Cortex of kidney (tissue), 1 donor: ENCODE results near the gene VANGL1.
"Not testable (repeated sequence)": the region's sequence is repeated elsewhere in the genome, so short reads cannot be mapped to it uniquely, and the experiment has no call there.

Experiments used
- DNase-seq: peaks from one replicate; lab custom pipeline; 2025; lab: John Stamatoyannopoulos, UW

VANGL1 gene

DNA sequence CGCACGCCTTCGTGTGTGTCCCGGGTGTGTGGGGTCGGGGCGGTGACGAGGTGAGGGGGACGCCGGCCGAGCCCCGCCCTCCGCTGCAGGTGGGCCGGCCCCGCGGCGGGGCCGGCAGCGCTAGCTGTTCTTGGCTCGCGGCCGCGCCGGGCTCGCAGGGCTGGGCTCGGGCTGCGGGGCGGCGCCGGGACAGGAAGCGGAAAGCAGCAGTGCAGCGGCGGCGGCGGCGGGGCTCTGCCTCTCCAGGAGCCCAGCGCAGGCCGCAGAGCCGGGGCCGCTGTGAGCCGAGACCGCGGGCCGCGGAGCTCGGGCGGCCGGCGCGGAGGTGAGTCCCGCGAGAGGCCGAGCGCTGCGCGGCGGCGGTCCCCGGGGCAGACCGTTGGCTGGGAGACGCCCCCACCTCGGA lies at the start of gene VANGL1:
VANGL1 (plus strand) TSS at position 209 of the 406 bp plus-strand sequence. CDS start 9,444 bp downstream, outside the sequence.
- no peak for DNase-seq

- no peak for DNase-seq
Observed at GRCh38 chr1:115592264-115592663, 49.5 kb upstream of the VANGL1 start.

- DNase-seq, result no peak
Observed at GRCh38 chr1:115593365-115594259, 48.2 kb upstream of the VANGL1 start.

GRCh38 chr1:115594600-115594999 lies 47.2 kb upstream of the VANGL1 start:
- DNase-seq, result no peak

DNA sequence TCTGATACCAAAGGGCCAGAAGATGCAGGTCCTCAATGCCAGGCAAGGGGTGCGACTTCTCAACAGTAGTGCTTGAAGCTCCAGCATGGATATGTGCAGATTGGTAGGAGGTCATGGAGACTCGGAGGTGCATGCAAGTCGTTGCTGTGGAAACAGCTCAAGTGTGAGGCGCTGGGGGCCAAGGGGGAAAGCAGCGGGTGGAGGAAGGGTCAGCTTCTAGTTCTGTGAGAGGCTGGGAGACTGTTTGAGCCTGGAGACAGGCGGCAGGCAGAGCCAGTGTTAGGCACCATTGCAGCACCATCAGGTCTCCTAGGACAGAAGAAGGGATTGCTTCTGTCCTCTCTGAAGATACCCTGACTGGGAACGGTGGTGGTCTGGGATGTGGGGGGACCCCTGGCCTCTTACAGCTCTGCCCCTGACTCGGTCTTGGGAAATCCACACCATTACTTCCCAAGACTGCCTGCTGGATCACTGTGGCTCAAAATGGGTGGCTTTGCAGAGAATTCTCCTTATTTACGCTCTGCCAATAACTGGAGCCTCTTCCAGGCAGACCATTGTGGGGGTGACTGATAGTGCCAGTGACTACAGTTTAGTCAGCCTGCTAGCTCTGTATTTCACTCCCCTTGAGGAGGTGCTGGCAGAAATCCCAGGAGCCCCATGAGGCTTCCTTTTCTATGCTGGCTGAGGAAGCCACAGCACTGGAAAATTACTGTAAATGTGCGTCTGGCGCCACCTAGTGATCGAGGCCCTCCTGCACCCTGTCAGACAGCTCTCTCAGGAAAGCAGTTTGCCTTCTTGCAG lies 46.3 kb upstream of the VANGL1 start:
- no peak for DNase-seq

DNA sequence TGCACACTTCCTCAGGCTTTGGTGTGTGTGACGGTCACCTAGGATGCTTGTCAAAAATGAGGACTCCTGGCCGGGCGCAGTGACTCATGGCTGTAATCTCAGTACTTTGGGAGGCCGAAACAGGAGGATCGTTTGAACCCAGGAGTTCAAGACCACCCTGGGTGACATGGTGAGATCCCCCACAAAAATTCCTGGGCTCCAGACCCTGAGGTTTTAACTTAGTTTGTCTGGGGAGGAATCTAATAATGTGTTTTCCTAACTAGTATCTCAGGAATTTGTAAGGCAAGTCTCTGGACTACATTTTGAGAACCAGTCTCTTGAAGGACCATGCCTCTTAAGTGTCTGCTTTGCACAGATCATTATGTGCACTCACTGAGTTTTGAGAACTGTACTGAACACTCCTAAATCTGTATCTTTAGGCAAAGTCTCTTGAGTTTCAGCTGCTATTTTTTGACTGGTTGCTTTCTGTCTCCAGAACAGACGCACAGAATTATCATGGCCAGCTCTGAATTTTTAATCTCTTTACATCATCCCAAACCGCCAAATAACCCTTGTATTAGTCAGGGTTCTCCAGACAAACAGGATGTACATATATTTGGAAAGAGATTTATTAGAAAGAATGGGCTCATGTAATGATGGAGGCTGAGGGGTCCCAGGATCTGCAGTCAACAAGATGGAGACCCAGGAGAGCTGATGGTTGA lies 45.5 kb upstream of the VANGL1 start:
- DNase-seq, result no peak

- no peak for DNase-seq
Observed at GRCh38 chr1:115604508-115604907, 37.3 kb upstream of the VANGL1 start.

- DNase-seq, result no peak
Observed at GRCh38 chr1:115606305-115606704, 35.5 kb upstream of the VANGL1 start.

- no peak for DNase-seq
Observed at GRCh38 chr1:115609021-115609420, 32.7 kb upstream of the VANGL1 start.

DNA sequence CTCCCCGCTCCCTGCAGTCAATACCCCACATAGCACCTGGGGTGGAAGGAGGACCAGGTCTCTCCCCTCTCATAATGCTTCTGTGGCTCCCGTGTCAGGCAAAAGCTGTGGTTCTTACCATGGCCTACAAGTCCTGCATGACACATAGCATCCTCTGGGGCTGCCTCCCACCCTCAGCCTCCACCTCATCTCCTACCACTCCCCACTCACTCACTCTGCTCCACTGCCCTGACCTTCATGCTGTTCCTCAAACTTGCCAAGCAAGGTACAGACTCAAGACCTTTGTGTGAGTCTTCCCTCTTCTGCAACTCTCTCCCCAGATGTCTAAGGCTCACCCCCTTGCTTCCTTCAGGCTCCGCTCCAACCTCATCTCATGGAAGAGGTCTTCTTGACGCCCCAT lies 28.0 kb upstream of the VANGL1 start:
- DNase-seq, result no peak

- no peak for DNase-seq
Observed at GRCh38 chr1:115620453-115620852, 21.3 kb upstream of the VANGL1 start.

DNA sequence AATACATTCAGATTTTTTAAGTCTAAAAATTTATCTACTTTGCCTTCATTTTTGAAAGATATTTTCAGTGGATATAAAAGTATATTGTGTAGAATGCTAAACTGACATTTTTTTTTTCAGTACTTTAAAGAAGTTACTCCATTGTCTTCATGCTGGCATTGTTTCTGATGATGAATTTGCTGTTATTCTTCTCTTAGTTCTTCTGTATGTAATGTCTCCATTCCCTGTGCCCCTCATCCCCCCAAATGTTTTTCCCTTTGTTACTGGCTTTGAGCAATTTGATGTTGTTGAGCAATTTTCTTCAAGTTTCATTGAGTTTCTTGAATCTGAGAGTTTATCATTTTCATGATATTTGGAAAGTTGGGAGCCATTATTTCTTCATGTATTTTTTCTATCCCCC lies 20.8 kb upstream of the VANGL1 start:
- no peak for DNase-seq

DNA sequence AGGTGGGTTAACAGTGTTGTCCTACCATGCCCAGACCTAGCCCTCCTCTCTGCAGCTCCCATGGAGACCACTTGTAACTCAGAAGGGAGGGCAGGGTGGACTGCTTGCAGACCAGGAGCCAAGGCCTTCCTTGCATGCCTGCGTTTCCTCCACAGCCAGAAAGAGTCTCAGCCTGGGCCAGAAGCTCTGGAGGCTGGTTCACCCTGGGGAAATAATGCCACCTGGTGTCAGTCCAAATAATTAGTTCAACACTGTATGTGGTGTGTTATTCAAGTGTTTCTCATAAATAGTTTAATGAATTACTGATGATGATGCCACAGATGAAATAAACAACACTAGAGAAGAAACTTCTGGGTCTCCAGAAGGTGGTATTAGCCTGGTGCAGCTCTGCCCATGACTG lies 16.9 kb upstream of the VANGL1 start:
- DNase-seq, result no peak

DNA sequence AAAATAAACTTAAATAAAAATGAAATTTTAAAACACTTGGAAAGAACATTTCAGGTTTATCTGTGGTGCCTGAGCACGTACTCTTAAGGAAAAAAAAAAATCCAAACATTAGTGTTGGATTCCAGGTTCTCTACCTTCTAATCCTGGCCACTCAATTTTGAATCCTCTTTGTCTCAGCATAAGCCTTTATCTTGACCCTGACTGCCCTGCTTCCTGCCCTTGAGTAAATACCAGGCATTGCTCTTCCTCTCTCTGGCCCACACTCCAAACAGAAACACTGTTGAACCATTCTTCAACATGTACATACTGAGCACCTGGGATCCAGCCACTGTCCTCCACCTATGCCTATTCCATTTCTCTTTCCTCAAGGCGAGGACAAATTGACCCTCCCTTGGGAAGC lies 11.4 kb upstream of the VANGL1 start:
- DNase-seq, result no peak

- no peak for DNase-seq
Observed at GRCh38 chr1:115632251-115633026, 9.3 kb upstream of the VANGL1 start.

GRCh38 chr1:115633606-115634005 lies 8.2 kb upstream of the VANGL1 start:
- not testable (repeated sequence) for DNase-seq

DNA sequence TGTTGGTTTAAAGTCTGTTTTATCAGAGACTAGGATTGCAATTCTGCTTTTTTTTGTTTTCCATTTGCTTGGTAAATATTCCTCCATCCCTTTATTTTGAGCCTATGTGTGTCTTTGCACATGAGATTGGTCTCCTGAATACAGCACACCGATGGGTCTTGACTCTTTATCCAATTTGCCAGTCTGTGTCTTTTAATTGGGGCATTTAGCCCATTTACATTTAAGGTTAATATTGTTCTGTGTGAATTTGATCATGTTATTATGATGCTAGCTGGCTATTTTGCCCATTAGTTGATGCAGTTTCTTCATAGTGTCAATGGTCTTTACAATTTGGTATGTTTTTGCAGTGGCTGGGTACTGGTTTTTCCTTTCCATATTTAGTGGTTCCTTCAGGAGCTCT lies 4.5 kb upstream of the VANGL1 start:
- not testable (repeated sequence) for DNase-seq

DNA sequence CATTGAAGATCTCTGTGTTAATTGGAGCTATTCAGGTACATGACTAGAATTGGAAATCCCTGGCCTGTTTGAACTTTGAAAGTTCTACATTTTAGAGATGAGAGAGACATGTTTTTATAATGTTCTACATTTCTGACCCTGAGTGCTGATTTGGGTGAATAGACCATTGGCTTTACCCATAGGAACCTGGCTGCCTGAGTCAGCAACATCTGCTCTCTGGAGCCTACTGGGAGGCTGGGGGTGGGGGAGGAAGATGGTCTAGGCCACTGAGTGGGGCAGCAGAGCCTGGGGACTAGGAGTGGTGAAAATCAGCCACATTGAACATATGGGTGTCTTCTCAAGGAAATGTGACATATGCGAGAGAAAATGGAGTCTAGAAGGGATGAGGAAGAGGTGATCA lies 1.4 kb upstream of the VANGL1 start:
- no peak for DNase-seq

DNA sequence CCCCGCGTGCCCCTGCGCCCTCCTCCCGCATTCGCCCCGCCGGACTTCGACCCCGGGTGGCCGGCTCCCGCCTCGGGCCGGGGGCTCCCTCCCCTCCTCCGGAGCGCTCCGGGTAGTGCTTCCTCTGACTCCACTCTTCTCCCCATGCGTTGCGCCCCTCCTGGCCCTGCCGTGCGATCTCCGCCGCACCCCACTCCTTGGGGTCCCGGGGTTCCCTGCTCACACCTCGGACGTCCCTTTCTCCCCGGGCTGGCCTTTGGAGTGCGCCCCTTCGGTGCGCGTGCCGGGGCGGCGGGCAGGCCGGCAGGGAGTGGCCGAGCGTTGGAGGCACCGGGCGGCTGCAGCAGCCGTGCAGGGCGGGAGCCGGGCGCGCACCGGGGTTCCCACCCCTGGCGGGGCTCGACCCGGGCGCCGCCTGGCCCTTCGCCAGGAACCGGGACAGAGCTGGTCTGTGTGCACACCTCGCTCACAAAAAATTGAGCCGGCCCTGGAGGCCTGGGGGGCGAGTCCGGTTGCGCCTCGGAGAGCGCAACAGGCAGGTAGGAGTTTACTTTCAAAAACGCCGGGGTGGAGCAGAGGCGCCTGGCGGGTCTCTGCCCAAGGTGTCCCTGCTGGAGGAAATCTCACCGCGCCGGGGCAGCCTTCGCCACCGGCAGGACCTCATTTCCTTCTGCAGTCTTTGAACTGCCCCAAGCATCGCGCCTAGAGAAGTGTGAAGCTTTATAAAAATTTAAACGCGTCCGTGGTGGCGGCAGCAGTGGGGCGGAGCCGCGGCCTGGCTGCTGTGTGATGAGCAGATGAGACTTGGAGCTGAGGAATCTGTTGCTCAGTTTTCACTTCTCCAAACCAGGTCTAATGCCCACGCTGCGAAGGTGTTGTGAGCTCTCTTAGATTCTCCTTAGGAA lies 650 bp downstream of the VANGL1 start:
- no peak for DNase-seq

DNA sequence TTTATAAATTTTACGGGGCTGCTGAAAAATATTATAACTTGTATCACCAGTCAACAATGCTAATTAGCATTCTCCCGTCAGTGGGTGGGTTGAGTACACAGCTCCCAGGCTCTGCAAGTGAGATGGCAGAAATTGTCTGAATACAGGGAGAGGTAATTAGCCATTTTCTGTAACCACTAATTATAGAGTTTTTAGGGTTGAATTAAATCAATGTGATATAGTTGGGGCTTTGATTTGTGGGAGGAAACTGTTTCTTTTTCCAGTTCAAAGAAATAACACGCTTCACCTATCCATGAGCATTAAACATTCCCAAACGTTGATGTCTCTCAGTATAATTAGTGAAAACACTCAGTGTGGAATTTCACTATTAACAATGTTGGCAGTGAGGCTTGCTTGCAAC lies 1.5 kb downstream of the VANGL1 start:
- DNase-seq, result no peak

GRCh38 chr1:115643666-115644065 lies 1.9 kb downstream of the VANGL1 start:
- DNase-seq, result no peak
